ENCODE results near the gene CDCA3. TPM values are rescaled to one million over a fixed set of nuclear protein-coding genes. Genes with fewer than 3 reads are reported as not detected.

The CDCA3 gene
- total RNA-seq, 1 experiment from 2014 or later: 107 TPM

DNA sequence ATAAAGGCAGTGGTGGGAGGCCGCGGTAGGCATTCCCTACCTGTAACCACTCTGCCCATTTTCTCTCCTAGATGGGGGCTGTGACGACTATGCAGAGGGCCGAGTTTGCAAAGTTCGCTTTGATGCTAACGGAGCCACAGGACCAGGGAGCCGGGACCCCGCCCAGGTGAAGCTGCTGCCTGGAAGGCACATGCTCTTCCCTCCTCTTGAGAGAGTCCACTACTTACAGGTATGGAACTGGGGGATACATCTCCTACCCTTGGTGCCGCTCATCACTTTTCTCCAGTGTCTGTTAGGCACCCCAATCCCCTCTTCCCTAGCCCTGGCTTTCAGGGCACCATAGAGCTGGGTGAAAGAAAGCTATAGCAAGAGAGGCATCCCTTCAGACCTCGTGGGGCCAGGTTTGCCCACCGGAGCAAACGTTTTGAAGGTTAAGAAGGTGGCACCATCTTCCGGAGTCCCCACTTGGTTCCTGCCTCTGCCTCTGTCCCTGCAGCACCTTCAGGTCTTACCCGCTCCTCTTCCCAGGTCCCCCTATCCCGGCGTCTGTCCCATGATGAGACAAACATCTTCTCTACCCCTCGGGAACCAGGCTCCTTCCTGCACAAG, 24.9 kb downstream of the CDCA3 start:
- peaks cover 32% of the 10 kb centered on the region for H3K4me1 ChIP-seq (ENCODE audit: insufficient read depth, low read length, poor library complexity, severe bottlenecking)
- H3K4me3 ChIP-seq (ENCODE audit: low read depth, low read length, poor library complexity, severe bottlenecking): no peak overlapping the region
- H3K9me3 ChIP-seq (ENCODE audit: low read depth, low read length, poor library complexity, severe bottlenecking): no peaks in the 10 kb centered on the region
- ChIA-PET POLR2A (ENCODE audit: low non-redundant PET) (interaction anchor here (0.9 kb wide), 1 partner anchor 73 kb away, joined by 3 read pairs; no protein-coding TSS in a partner anchor), CTCF (no interaction called here)
- peak overlapping the region; percentile 11 for H3K27ac ChIP-seq (ENCODE audit: low read depth, low read length, poor library complexity, severe bottlenecking)
- no TSS peak for BruUV-seq (replicated peaks)
- no peak for DNase-seq (ENCODE audit: low spot score)
- TF ChIP-seq, protein P1, sequence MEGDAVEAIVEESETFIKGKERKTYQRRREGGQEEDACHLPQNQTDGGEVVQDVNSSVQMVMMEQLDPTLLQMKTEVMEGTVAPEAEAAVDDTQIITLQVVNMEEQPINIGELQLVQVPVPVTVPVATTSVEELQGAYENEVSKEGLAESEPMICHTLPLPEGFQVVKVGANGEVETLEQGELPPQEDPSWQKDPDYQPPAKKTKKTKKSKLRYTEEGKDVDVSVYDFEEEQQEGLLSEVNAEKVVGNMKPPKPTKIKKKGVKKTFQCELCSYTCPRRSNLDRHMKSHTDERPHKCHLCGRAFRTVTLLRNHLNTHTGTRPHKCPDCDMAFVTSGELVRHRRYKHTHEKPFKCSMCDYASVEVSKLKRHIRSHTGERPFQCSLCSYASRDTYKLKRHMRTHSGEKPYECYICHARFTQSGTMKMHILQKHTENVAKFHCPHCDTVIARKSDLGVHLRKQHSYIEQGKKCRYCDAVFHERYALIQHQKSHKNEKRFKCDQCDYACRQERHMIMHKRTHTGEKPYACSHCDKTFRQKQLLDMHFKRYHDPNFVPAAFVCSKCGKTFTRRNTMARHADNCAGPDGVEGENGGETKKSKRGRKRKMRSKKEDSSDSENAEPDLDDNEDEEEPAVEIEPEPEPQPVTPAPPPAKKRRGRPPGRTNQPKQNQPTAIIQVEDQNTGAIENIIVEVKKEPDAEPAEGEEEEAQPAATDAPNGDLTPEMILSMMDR (conservative IDR thresholded peaks at IDR 0.05; ENCODE audit: low read depth, low read length): no peak
- TF ChIP-seq EZH2 (IDR thresholded peaks at IDR 0.05; ENCODE audit: borderline replicate concordance, low read depth, low read length, poor library complexity, severe bottlenecking): no peak
- peaks cover 8% of the 10 kb centered on the region for H3K36me3 ChIP-seq (ENCODE audit: insufficient read depth, low read length, poor library complexity, severe bottlenecking)
- no peaks in the 10 kb centered on the region for H3K27me3 ChIP-seq (replicated peaks; ENCODE audit: insufficient read depth, low read depth, low read length, poor library complexity)
- intact Hi-C loops (cut with micrococcal nuclease; ENCODE audit: unreplicated experiment): loop anchor here (5.0 kb wide), 2 partner anchors 59 to 209 kb away; partner anchors contain the start of gene PTMS

DNA sequence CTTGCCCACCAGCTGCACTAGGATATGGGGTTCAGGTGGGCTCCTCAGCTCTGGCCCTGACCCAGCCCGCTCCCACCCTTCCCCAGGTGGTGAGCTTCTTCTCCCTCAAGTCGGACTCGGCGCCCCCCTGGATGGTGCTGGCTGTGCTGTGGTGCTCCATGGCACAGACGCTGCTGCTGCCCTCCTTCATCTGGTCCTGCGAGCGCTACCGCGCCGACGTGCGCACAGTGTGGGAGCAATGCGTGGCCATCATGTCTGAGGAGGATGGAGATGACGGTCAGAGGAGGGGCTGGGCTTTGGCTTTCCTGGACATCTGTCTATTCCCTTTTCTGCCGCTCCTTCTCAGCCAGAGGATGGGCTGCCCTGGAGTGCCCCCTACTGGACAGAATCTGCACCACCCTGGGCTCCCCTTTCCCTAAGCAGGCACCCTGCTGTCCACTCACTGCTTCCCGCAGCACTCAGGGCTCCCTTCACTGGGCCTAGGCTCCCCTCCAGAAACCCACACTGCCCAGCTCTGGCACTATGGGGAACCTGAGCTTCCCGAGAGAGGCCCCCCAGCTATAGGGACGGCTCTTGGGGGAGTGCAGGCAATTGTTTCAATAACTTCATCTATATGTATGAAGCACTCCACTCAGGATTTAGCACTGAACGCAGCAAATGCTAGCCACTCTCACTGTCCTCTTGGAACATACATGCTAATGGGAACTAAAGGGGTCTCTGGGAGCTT, 25.5 kb downstream of the CDCA3 start:
- Histone ChIP-seq H3K27ac (ENCODE audit: low read depth, low read length, poor library complexity, severe bottlenecking) (peak overlapping the region; percentile 11), H3K4me1 (ENCODE audit: insufficient read depth, low read length, poor library complexity, severe bottlenecking) (peaks cover 37% of the 10 kb centered on the region), H3K27me3 (replicated peaks; ENCODE audit: insufficient read depth, low read depth, low read length, poor library complexity) (no peaks in the 10 kb centered on the region), H3K36me3 (ENCODE audit: insufficient read depth, low read length, poor library complexity, severe bottlenecking) (peaks cover 2% of the 10 kb centered on the region), H3K9me3 (ENCODE audit: low read depth, low read length, poor library complexity, severe bottlenecking) (no peaks in the 10 kb centered on the region), H3K4me3 (ENCODE audit: low read depth, low read length, poor library complexity, severe bottlenecking) (no peak overlapping the region)
- intact Hi-C loops (cut with micrococcal nuclease; ENCODE audit: unreplicated experiment): loop anchor here (1.0 to 5.0 kb wide), 3 partner anchors 58 to 208 kb away; partner anchors contain the start of genes MLF2 and PTMS
- POLR2A ChIA-PET (ENCODE audit: low non-redundant PET): interaction anchor here (0.9 kb wide), 1 partner anchor 72 kb away, joined by 3 read pairs; no protein-coding TSS in a partner anchor
- no TSS peak for BruUV-seq (replicated peaks)
- CTCF ChIA-PET: interaction anchor here (1.0 kb wide), 2 partner anchors 45 to 72 kb away, joined by 3 to 6 read pairs; partner anchors contain the start of gene MLF2
- DNase-seq (ENCODE audit: low spot score): peak; percentile 85
- TF ChIP-seq, protein P1 (conservative IDR thresholded peaks at IDR 0.05; ENCODE audit: low read depth, low read length): peak; percentile 92
- TF ChIP-seq EZH2 (IDR thresholded peaks at IDR 0.05; ENCODE audit: borderline replicate concordance, low read depth, low read length, poor library complexity, severe bottlenecking): no peak

DNA sequence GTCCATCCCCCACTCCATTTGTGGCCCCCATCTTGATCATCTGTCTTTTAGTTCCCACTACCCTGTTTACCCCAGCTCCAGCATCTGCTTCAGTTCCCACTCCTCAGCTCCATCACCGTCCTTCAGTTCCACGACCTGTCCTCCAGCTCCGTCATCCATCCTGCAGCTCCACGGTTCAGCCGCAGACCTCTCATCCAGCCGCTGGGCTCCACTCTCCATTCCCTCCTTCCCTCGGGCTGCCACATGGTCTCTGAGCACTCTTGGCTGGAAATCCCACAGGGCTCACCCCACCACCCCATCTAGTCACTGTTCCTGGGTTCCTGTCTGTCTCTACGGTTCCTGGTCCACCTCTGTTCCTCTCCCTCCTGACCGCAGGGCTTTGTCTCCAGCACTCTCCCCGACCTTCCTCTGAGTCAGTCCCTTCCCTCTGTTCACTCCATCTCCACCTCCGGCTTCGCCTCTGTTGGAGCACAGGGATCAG, 26.1 kb downstream of the CDCA3 start:
- ChIA-PET CTCF (interaction anchor here (0.6 to 1.0 kb wide), 3 partner anchors 44 to 71 kb away, joined by 3 to 6 read pairs (median 3); partner anchors contain the start of gene MLF2), POLR2A (ENCODE audit: low non-redundant PET) (no interaction called here)
- no TSS peak for BruUV-seq (replicated peaks)
- H3K27ac ChIP-seq (ENCODE audit: low read depth, low read length, poor library complexity, severe bottlenecking): no peak overlapping the region
- peaks cover 37% of the 10 kb centered on the region for H3K4me1 ChIP-seq (ENCODE audit: insufficient read depth, low read length, poor library complexity, severe bottlenecking)
- intact Hi-C loops (cut with micrococcal nuclease; ENCODE audit: unreplicated experiment): loop anchor here (1.0 to 5.0 kb wide), 3 partner anchors 58 to 208 kb away; partner anchors contain the start of genes MLF2 and PTMS
- no peak for DNase-seq (ENCODE audit: low spot score)
- no peaks in the 10 kb centered on the region for H3K27me3 ChIP-seq (replicated peaks; ENCODE audit: insufficient read depth, low read depth, low read length, poor library complexity)
- no peak overlapping the region for H3K4me3 ChIP-seq (ENCODE audit: low read depth, low read length, poor library complexity, severe bottlenecking)
- no peaks in the 10 kb centered on the region for H3K36me3 ChIP-seq (ENCODE audit: insufficient read depth, low read length, poor library complexity, severe bottlenecking)
- TF ChIP-seq EZH2 (IDR thresholded peaks at IDR 0.05; ENCODE audit: borderline replicate concordance, low read depth, low read length, poor library complexity, severe bottlenecking): no peak
- TF ChIP-seq, protein P1 (conservative IDR thresholded peaks at IDR 0.05; ENCODE audit: low read depth, low read length): no peak
- H3K9me3 ChIP-seq (ENCODE audit: low read depth, low read length, poor library complexity, severe bottlenecking): no peaks in the 10 kb centered on the region
